Endothelial cell (in vitro differentiated cells): Measurements from ENCODE around the gene LAPTM4A. TPM values are rescaled to one million over a fixed set of nuclear protein-coding genes. Genes with fewer than 3 reads are reported as not detected.
A peak's percentile ranks its signal among the peaks of the same experiment; 100 is the strongest.

Experiments
- DNase-seq: peaks from one replicate; pipeline ENCODE4 v3.0.0; 2021; ENCODE audit warnings: low spot score
- H3K27ac Mint-ChIP-seq: one replicate; pipeline ENCODE4 v1.8.0; 2021; ENCODE audit warnings: mixed read lengths, inconsistent platforms; ENCODE audit not compliant: unreplicated experiment
- H3K27me3 Mint-ChIP-seq: one replicate; pipeline ENCODE4 v1.8.0; 2021; ENCODE audit warnings: mild to moderate bottlenecking, moderate library complexity, mixed read lengths, inconsistent platforms; ENCODE audit not compliant: unreplicated experiment
- H3K36me3 Mint-ChIP-seq: one replicate; pipeline ENCODE4 v1.8.0; 2021; ENCODE audit warnings: mild to moderate bottlenecking, low read depth, mixed read lengths, inconsistent platforms; ENCODE audit not compliant: unreplicated experiment
- H3K4me1 Mint-ChIP-seq: one replicate; pipeline ENCODE4 v1.8.0; 2021; ENCODE audit warnings: mild to moderate bottlenecking, mixed read lengths, inconsistent platforms; ENCODE audit not compliant: unreplicated experiment
- H3K4me3 Mint-ChIP-seq: one replicate; pipeline ENCODE4 v1.8.0; 2021; ENCODE audit warnings: mild to moderate bottlenecking, mixed read lengths, inconsistent platforms; ENCODE audit not compliant: unreplicated experiment
- H3K9me3 Mint-ChIP-seq: one replicate; pipeline ENCODE4 v1.8.0; 2021; ENCODE audit warnings: mixed read lengths, inconsistent platforms; ENCODE audit not compliant: unreplicated experiment
- CTCF ChIP-seq: fragments of 200-600 bp; sonication (generic); IDR thresholded peaks from one replicate; pipeline ENCODE4 v1.5.0; 2021; ENCODE audit warnings: antibody characterized with exemption; ENCODE audit not compliant: unreplicated experiment
- long read RNA-seq: library from polyadenylated mRNA; unstranded; transcript quantifications from one replicate; pipeline ENCODE4 v2.0.0, GENCODE V29; 2020; ENCODE audit not compliant: unreplicated experiment
- total RNA-seq: library from RNA; stranded (reverse); fragmentation: NEBNext Ultra II Directional; extraction: Animal tissue kit (Norgen Biotek cat#: 25700); gene quantifications from one replicate; pipeline ENCODE4 v1.2.1, GENCODE V29; 2021; ENCODE audit not compliant: unreplicated experiment

The LAPTM4A gene
- total RNA-seq: 264 TPM
- long read RNA-seq, transcript LAPTM4A-201 (7 exons, 1,765 nt): major isoform, 243 of 252 reads
- long read RNA-seq, partial matches to known transcripts: 4 of 252 reads
- long read RNA-seq, other reads (novel, unspliced or antisense): 4 of 252 reads

GRCh38 chr2:20051532-20052228, at the start of gene LAPTM4A:
TSS of gene LAPTM4A (minus strand) at chr2:20051628. CDS start at chr2:20051520, 108 bp downstream.
- peaks cover 4% of the 10 kb centered on the region for H3K27me3 Mint-ChIP-seq
- no peaks in the 10 kb centered on the region for H3K9me3 Mint-ChIP-seq
- no peak for TF ChIP-seq CTCF
- peak; percentile 96 for DNase-seq
- H3K36me3 Mint-ChIP-seq: peaks cover 5% of the 10 kb centered on the region
- no peak within 1 kb of the TSS for H3K27ac Mint-ChIP-seq
- H3K4me3 Mint-ChIP-seq: no peak within 1 kb of the TSS
- H3K4me1 Mint-ChIP-seq: peaks cover 31% of the 10 kb centered on the region

- peaks cover 2% of the 10 kb centered on the region for H3K27me3 Mint-ChIP-seq
- TF ChIP-seq CTCF: no peak
- peaks cover 10% of the 10 kb centered on the region for H3K36me3 Mint-ChIP-seq
- H3K4me3 Mint-ChIP-seq: no peak overlapping the region
- H3K27ac Mint-ChIP-seq: no peak overlapping the region
- peaks cover 5% of the 10 kb centered on the region for H3K4me1 Mint-ChIP-seq
- no peak for DNase-seq
- H3K9me3 Mint-ChIP-seq: no peaks in the 10 kb centered on the region
Measured at GRCh38 chr2:20100711-20101110, 49.3 kb upstream of the LAPTM4A start.

GRCh38 chr2:20099780-20100179, 48.4 kb upstream of the LAPTM4A start:
- no peak overlapping the region for H3K27ac Mint-ChIP-seq
- H3K9me3 Mint-ChIP-seq: no peaks in the 10 kb centered on the region
- no peak for DNase-seq
- H3K4me1 Mint-ChIP-seq: peaks cover under 1% of the 10 kb centered on the region
- peaks cover 2% of the 10 kb centered on the region for H3K27me3 Mint-ChIP-seq
- no peak overlapping the region for H3K4me3 Mint-ChIP-seq
- no peak for TF ChIP-seq CTCF
- peaks cover 10% of the 10 kb centered on the region for H3K36me3 Mint-ChIP-seq

- H3K4me1 Mint-ChIP-seq: peaks cover 8% of the 10 kb centered on the region
- no peak overlapping the region for H3K4me3 Mint-ChIP-seq
- DNase-seq: peak; percentile 89
- TF ChIP-seq CTCF: peak; percentile 84
- H3K36me3 Mint-ChIP-seq: peaks cover 10% of the 10 kb centered on the region
- no peak overlapping the region for H3K27ac Mint-ChIP-seq
- H3K9me3 Mint-ChIP-seq: no peaks in the 10 kb centered on the region
- peaks cover 2% of the 10 kb centered on the region for H3K27me3 Mint-ChIP-seq
Measured at GRCh38 chr2:20097889-20098714, 46.7 kb upstream of the LAPTM4A start.
